ENCODE data around the gene C11orf42.

Gene C11orf42

GRCh38 chr11:6205366-6205765, at the start of gene C11orf42:
C11orf42 (plus strand) TSS chr11:6205557; CDS start chr11:6205616, 59 bp downstream.
- FAIRE-seq = no peak

GRCh38 chr11:6156628-6157359, 48.6 kb upstream of the C11orf42 start:
- FAIRE-seq = no peak

- FAIRE-seq = no peak
These were observed 35.1 kb upstream of the C11orf42 start, which contains the start of gene OR52B2 for GRCh38 chr11:6170226-6170625. OR52B2 (minus strand) TSS chr11:6170326; CDS start chr11:6170326, 0 bp downstream.

GRCh38 chr11:6175440-6175839, 29.9 kb upstream of the C11orf42 start:
- FAIRE-seq = no peak

GRCh38 chr11:6191742-6192141, 13.6 kb upstream of the C11orf42 start:
- no peak for FAIRE-seq

GRCh38 chr11:6194065-6194581, 11.2 kb upstream of the C11orf42 start:
- no peak for FAIRE-seq

- FAIRE-seq = no peak
These were observed 9.0 kb upstream of the C11orf42 start for GRCh38 chr11:6196396-6196795.

- no peak for FAIRE-seq
These were observed 7.7 kb upstream of the C11orf42 start for GRCh38 chr11:6197466-6198200.

GRCh38 chr11:6199174-6199810, 6.1 kb upstream of the C11orf42 start, which contains the start of gene OR52W1:
OR52W1 (plus strand) TSS chr11:6199224; CDS start chr11:6199224, 0 bp downstream.
- no peak for FAIRE-seq

- no peak for FAIRE-seq
These were observed 4.4 kb upstream of the C11orf42 start for GRCh38 chr11:6200975-6201374.

- FAIRE-seq = no peak
These were observed 3.9 kb upstream of the C11orf42 start for GRCh38 chr11:6201481-6201880.

- no peak for FAIRE-seq
These were observed 3.3 kb upstream of the C11orf42 start for GRCh38 chr11:6202041-6202440.

GRCh38 chr11:6203327-6203726, 2.0 kb upstream of the C11orf42 start:
- FAIRE-seq = no peak

- FAIRE-seq = no peak
These were observed 651 bp upstream of the C11orf42 start for GRCh38 chr11:6204706-6205105.

- FAIRE-seq = no peak
These were observed 1.3 kb downstream of the C11orf42 start for GRCh38 chr11:6206456-6207180.

- no peak for FAIRE-seq
These were observed 4.4 kb downstream of the C11orf42 start for GRCh38 chr11:6209801-6210200.

GRCh38 chr11:6210274-6210955, 5.1 kb downstream of the C11orf42 start:
- FAIRE-seq = no peak

- no peak for FAIRE-seq
These were observed 9.2 kb downstream of the C11orf42 start for GRCh38 chr11:6214530-6214929.

- no peak for FAIRE-seq
These were observed 11.1 kb downstream of the C11orf42 start for GRCh38 chr11:6216501-6216900.

- no peak for FAIRE-seq
These were observed 12.4 kb downstream of the C11orf42 start for GRCh38 chr11:6217722-6218121.

- no peak for FAIRE-seq
These were observed 14.0 kb downstream of the C11orf42 start for GRCh38 chr11:6219359-6219758.

- FAIRE-seq = no peak
These were observed 18.5 kb downstream of the C11orf42 start for GRCh38 chr11:6223854-6224253.
